ENCODE results near the gene SLX4IP. TPM values are rescaled to one million over a fixed set of nuclear protein-coding genes. Genes with fewer than 3 reads are reported as not detected.

SLX4IP gene
- polyA plus RNA-seq, 1 experiment: 2.8 TPM

GRCh38 chr20:10674684-10675449 lies 239.8 kb downstream of the SLX4IP start:
- CTCF ChIA-PET: interaction anchor here (0.6 to 2.0 kb wide), 33 partner anchors 8 to 591 kb away, joined by 3 to 9 read pairs (median 3); no protein-coding TSS in a partner anchor

GRCh38 chr20:10675450-10675848 lies 240.3 kb downstream of the SLX4IP start:
- DNase-seq (ENCODE audit: low read depth, low spot score): no peak
- POLR2A ChIA-PET: interaction anchor here (0.7 to 1.3 kb wide), 2 partner anchors 35 to 119 kb away, joined by 4 to 9 read pairs; no protein-coding TSS in a partner anchor
- H3K4me3 ChIP-seq (ENCODE audit: low read depth, low read length): peak overlapping the region; percentile 88; the same call in 1 of the 2 replicates
- no peak overlapping the region for H3K27ac ChIP-seq (ENCODE audit: low read depth, low read length)
- no peaks in the 10 kb centered on the region; the same call in 1 of the 2 replicates for H3K9me3 ChIP-seq (ENCODE audit: control insufficient read depth, insufficient read depth, low read length)
- TF ChIP-seq CTCF (IDR thresholded peaks at IDR 0.05; ENCODE audit: low read depth, low read length): no peak
- H3K27me3 ChIP-seq (ENCODE audit: control insufficient read depth, insufficient read depth, low read length): no peaks in the 10 kb centered on the region
- CTCF ChIA-PET: interaction anchor here (0.6 to 1.8 kb wide), 19 partner anchors 12 to 586 kb away, joined by 3 to 7 read pairs (median 3); no protein-coding TSS in a partner anchor

More at GRCh38 chr20:10674684-10675449, 239.8 kb downstream of the SLX4IP start:
- DNase-seq (ENCODE audit: low read depth, low spot score): no peak
- H3K27ac ChIP-seq (ENCODE audit: low read depth, low read length): peak overlapping the region; percentile 97
- H3K9me3 ChIP-seq (ENCODE audit: control insufficient read depth, insufficient read depth, low read length): no peaks in the 10 kb centered on the region; the same call in 1 of the 2 replicates
- H3K4me3 ChIP-seq (ENCODE audit: low read depth, low read length): peak overlapping the region; percentile 88
- peak; percentile 85 for TF ChIP-seq CTCF (IDR thresholded peaks at IDR 0.05; ENCODE audit: low read depth, low read length)
- no peaks in the 10 kb centered on the region for H3K27me3 ChIP-seq (ENCODE audit: control insufficient read depth, insufficient read depth, low read length)
- POLR2A ChIA-PET: interaction anchor here (0.5 to 1.6 kb wide), 8 partner anchors 65 to 377 kb away, joined by 3 to 8 read pairs (median 3); partner anchors contain the start of gene SLX4IP

DNA sequence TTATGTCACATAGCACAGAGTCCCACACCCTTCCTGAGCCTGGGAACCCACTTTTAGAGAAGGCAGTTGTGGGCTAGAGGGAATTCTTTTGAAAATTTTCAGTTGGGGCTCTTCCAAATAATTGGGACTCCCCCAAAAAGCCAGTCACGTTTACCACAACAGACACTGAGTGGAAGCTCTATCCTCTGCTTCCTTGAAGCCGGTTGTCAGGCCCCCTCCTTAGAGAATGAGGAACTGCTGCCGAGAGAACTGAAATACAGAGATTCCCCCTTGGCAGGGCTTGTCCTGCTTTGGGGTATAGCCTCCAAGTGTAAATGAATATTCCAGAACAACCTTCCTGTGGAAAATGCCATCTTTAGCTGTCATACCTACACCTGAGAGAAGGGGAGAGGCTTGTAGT lies 241.4 kb downstream of the SLX4IP start:
- Histone ChIP-seq H3K27me3 (ENCODE audit: control insufficient read depth, insufficient read depth, low read length) (no peaks in the 10 kb centered on the region), H3K4me3 (ENCODE audit: low read depth, low read length) (no peak overlapping the region), H3K9me3 (ENCODE audit: control insufficient read depth, insufficient read depth, low read length) (no peaks in the 10 kb centered on the region; the same call in 1 of the 2 replicates), H3K27ac (ENCODE audit: low read depth, low read length) (no peak overlapping the region)
- POLR2A ChIA-PET: no interaction called here
- TF ChIP-seq CTCF (IDR thresholded peaks at IDR 0.05; ENCODE audit: low read depth, low read length): no peak
- no peak for DNase-seq (ENCODE audit: low read depth, low spot score)
- CTCF ChIA-PET: interaction anchor here (1.0 to 1.5 kb wide), 3 partner anchors 12 to 867 kb away, joined by 3 to 4 read pairs (median 4); no protein-coding TSS in a partner anchor

Small RNA genes within 50 kb of the gene (small RNA-seq; reads per million reads assigned to genes)
- not detected for gene MIR6870 (ENCODE audit: insufficient read length, low read depth)

Other genes starting within 250 kb of the SLX4IP start
- 5.3 and 6.6 TPM in 2 replicates for gene SNAP25, start 216.5 kb upstream of the SLX4IP start, polyA plus RNA-seq (2011; rRNA removed)
- 14.6 and 18.9 TPM in 2 replicates for gene MKKS, start 1.1 kb upstream of the SLX4IP start, polyA plus RNA-seq (2011; rRNA removed)
- gene JAG1, start 238.7 kb downstream of the SLX4IP start, polyA plus RNA-seq (2011; rRNA removed): 13.5 and 17.9 TPM in 2 replicates